ENCODE results near the gene CEP97.
"Not testable (repeated sequence)": the region's sequence is repeated elsewhere in the genome, so short reads cannot be mapped to it uniquely, and the experiment has no call there.

Gene CEP97

GRCh38 chr3:101724329-101725193 lies at the start of gene CEP97:
CEP97 (plus strand) TSS chr3:101724614; CDS start chr3:101724677, 63 bp downstream.
- peak; percentile 77 for DNase-seq (ENCODE audit: low read depth, low spot score)

GRCh38 chr3:101675709-101676215 lies 48.7 kb upstream of the CEP97 start:
- DNase-seq (ENCODE audit: low read depth, low spot score), result no peak

- peak; percentile 88 for DNase-seq (ENCODE audit: low read depth, low spot score)
These were observed 48.1 kb upstream of the CEP97 start for GRCh38 chr3:101676216-101676764.

- DNase-seq (ENCODE audit: low read depth, low spot score), result peak; percentile 100
These were observed 47.5 kb upstream of the CEP97 start, which contains the start of gene ZBTB11 for GRCh38 chr3:101676765-101677435. ZBTB11 (minus strand) TSS chr3:101677132; CDS start chr3:101676914, 218 bp downstream.

GRCh38 chr3:101677436-101678286 lies 46.8 kb upstream of the CEP97 start:
- no peak for DNase-seq (ENCODE audit: low read depth, low spot score)

GRCh38 chr3:101678837-101679236 lies 45.6 kb upstream of the CEP97 start:
- DNase-seq (ENCODE audit: low read depth, low spot score), result not testable (repeated sequence)

GRCh38 chr3:101680466-101680865 lies 43.9 kb upstream of the CEP97 start:
- DNase-seq (ENCODE audit: low read depth, low spot score), result no peak

- no peak for DNase-seq (ENCODE audit: low read depth, low spot score)
These were observed 39.4 kb upstream of the CEP97 start for GRCh38 chr3:101685050-101685400.

- no peak for DNase-seq (ENCODE audit: low read depth, low spot score)
These were observed 38.5 kb upstream of the CEP97 start for GRCh38 chr3:101685870-101686307.

- no peak for DNase-seq (ENCODE audit: low read depth, low spot score)
These were observed 37.1 kb upstream of the CEP97 start for GRCh38 chr3:101687142-101687931.

- no peak for DNase-seq (ENCODE audit: low read depth, low spot score)
These were observed 35.1 kb upstream of the CEP97 start for GRCh38 chr3:101689286-101689685.

- DNase-seq (ENCODE audit: low read depth, low spot score), result no peak
These were observed 33.4 kb upstream of the CEP97 start for GRCh38 chr3:101690972-101691371.

- DNase-seq (ENCODE audit: low read depth, low spot score), result not testable (repeated sequence)
These were observed 32.4 kb upstream of the CEP97 start for GRCh38 chr3:101691685-101692671.

GRCh38 chr3:101693540-101693939 lies 30.9 kb upstream of the CEP97 start:
- not testable (repeated sequence) for DNase-seq (ENCODE audit: low read depth, low spot score)

- not testable (repeated sequence) for DNase-seq (ENCODE audit: low read depth, low spot score)
These were observed 29.6 kb upstream of the CEP97 start for GRCh38 chr3:101694836-101695235.

- DNase-seq (ENCODE audit: low read depth, low spot score), result no peak
These were observed 28.5 kb upstream of the CEP97 start for GRCh38 chr3:101695779-101696372.

- no peak for DNase-seq (ENCODE audit: low read depth, low spot score)
These were observed 22.4 kb upstream of the CEP97 start for GRCh38 chr3:101701696-101702634.

- DNase-seq (ENCODE audit: low read depth, low spot score), result no peak
These were observed 21.7 kb upstream of the CEP97 start for GRCh38 chr3:101702726-101703125.
